ENCODE measurements around the gene KNOP1. TPM values are rescaled to one million over a fixed set of nuclear protein-coding genes. Genes with fewer than 3 reads are reported as not detected.

KNOP1 gene
- total RNA-seq, 1 experiment from 2014 or later: 70.1 TPM

DNA sequence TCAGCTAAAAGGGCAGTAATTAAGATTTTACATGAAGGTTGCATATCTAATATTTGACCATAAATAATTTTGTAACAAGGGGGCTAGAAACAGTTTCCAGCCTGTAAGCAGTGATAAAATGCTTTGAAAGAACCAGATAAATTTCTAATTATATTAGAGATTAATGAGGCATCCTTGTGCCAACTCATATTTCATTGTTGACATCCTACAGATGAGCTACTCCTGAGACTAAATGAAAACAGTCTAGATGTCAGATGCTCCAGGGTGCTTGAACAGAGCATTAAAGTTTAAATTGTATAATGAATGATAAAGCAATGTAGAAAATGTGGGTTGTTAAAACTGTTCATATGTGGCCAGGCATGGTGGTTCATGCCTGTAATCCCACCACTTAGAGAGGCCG is 23.3 kb upstream of the KNOP1 start:
- CTCF ChIA-PET: no interaction called here
- Histone ChIP-seq H3K9me3 (ENCODE audit: control insufficient read depth, insufficient read depth, low read depth, low read length) (no peaks in the 10 kb centered on the region), H3K4me1 (ENCODE audit: control insufficient read depth, insufficient read depth, low read length) (no peaks in the 10 kb centered on the region), H3K27ac (ENCODE audit: low read length) (no peak overlapping the region), H3K27me3 (ENCODE audit: control insufficient read depth, insufficient read depth, low read length) (no peaks in the 10 kb centered on the region), H3K36me3 (ENCODE audit: control insufficient read depth, insufficient read depth, low read length) (no peaks in the 10 kb centered on the region), H3K4me3 (ENCODE audit: low read depth in 2 of 2, low read length in 2 of 2) (no peak overlapping the region)
- no peak for ATAC-seq
- no TSS peak for BruUV-seq (replicated peaks)
- no peak for DNase-seq (ENCODE audit: low read depth, low spot score)
- TF ChIP-seq, protein P1, sequence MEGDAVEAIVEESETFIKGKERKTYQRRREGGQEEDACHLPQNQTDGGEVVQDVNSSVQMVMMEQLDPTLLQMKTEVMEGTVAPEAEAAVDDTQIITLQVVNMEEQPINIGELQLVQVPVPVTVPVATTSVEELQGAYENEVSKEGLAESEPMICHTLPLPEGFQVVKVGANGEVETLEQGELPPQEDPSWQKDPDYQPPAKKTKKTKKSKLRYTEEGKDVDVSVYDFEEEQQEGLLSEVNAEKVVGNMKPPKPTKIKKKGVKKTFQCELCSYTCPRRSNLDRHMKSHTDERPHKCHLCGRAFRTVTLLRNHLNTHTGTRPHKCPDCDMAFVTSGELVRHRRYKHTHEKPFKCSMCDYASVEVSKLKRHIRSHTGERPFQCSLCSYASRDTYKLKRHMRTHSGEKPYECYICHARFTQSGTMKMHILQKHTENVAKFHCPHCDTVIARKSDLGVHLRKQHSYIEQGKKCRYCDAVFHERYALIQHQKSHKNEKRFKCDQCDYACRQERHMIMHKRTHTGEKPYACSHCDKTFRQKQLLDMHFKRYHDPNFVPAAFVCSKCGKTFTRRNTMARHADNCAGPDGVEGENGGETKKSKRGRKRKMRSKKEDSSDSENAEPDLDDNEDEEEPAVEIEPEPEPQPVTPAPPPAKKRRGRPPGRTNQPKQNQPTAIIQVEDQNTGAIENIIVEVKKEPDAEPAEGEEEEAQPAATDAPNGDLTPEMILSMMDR (IDR thresholded peaks at IDR 0.05): no peak
- TF ChIP-seq TCF7L2 (IDR thresholded peaks at IDR 0.05; ENCODE audit: low read depth, low read length): no peak
- no peak for TF ChIP-seq POLR2AphosphoS5 (IDR thresholded peaks at IDR 0.05; ENCODE audit: low read depth, low read length)
- no peak for TF ChIP-seq SIN3A (IDR thresholded peaks at IDR 0.05; ENCODE audit: borderline replicate concordance, insufficient read depth, low read depth, low read length)
- TF ChIP-seq, protein P2, sequence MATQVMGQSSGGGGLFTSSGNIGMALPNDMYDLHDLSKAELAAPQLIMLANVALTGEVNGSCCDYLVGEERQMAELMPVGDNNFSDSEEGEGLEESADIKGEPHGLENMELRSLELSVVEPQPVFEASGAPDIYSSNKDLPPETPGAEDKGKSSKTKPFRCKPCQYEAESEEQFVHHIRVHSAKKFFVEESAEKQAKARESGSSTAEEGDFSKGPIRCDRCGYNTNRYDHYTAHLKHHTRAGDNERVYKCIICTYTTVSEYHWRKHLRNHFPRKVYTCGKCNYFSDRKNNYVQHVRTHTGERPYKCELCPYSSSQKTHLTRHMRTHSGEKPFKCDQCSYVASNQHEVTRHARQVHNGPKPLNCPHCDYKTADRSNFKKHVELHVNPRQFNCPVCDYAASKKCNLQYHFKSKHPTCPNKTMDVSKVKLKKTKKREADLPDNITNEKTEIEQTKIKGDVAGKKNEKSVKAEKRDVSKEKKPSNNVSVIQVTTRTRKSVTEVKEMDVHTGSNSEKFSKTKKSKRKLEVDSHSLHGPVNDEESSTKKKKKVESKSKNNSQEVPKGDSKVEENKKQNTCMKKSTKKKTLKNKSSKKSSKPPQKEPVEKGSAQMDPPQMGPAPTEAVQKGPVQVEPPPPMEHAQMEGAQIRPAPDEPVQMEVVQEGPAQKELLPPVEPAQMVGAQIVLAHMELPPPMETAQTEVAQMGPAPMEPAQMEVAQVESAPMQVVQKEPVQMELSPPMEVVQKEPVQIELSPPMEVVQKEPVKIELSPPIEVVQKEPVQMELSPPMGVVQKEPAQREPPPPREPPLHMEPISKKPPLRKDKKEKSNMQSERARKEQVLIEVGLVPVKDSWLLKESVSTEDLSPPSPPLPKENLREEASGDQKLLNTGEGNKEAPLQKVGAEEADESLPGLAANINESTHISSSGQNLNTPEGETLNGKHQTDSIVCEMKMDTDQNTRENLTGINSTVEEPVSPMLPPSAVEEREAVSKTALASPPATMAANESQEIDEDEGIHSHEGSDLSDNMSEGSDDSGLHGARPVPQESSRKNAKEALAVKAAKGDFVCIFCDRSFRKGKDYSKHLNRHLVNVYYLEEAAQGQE (IDR thresholded peaks at IDR 0.05; ENCODE audit: insufficient read depth in 1 of 2, low read depth in 2 of 2, low read length in 1 of 2): no peak
- intact Hi-C loops (cut with micrococcal nuclease; ENCODE audit: unreplicated experiment): no loop called here
- in situ Hi-C loops (cut with HindIII; ENCODE audit: low pct_unique_long_range_greater_than_20kb, low sequenced_read_pairs): no loop called here
- POLR2A ChIA-PET: interaction anchor here (0.6 kb wide), 1 partner anchor 545 kb away, joined by 7 read pairs; no protein-coding TSS in a partner anchor

DNA sequence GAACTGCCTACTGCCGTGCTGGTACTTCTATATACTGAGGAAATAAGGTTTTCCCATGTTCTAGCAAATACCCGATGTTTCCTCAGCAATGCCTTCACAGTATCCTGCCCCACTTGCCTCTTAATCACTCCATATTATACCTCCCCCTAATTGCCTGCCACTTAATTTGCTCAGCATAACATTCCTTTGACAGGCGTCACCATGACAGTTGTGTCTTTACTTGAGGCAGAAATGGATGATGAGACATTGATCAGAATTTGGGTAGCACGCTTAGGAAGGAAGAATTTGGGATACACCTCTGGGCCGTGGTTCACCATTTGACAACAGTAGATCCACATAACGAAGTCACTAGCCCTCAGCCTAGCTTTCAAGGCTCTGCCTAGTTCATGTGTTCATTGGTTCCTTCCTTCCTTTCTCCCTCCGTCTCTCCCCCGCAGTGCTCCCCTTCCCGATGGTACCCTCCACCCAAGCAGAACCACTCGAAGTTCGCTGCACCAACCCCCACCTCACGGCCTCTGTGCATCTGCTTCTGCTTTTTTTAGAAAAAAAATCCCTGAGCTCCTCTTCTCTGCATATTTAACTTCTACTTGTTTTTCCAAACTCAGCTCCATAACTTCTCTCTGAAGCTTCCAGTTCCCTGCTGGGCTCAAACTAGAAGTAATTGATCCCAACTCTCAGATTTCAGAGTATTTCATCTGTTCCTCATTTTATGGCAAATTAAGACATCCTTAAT is 19.4 kb upstream of the KNOP1 start:
- no peak for TF ChIP-seq SIN3A (IDR thresholded peaks at IDR 0.05; ENCODE audit: borderline replicate concordance, insufficient read depth, low read depth, low read length)
- POLR2A ChIA-PET: no interaction called here
- BruUV-seq (replicated peaks): no TSS peak

More for the DNA sequence above, 19.4 kb upstream of the KNOP1 start:
- Histone ChIP-seq H3K9me3 (ENCODE audit: control insufficient read depth, insufficient read depth, low read depth, low read length) (no peaks in the 10 kb centered on the region), H3K36me3 (ENCODE audit: control insufficient read depth, insufficient read depth, low read length) (no peaks in the 10 kb centered on the region), H3K4me3 (ENCODE audit: low read depth in 2 of 2, low read length in 2 of 2) (no peak overlapping the region), H3K27ac (ENCODE audit: low read length) (no peak overlapping the region), H3K4me1 (ENCODE audit: control insufficient read depth, insufficient read depth, low read length) (no peaks in the 10 kb centered on the region), H3K27me3 (ENCODE audit: control insufficient read depth, insufficient read depth, low read length) (no peaks in the 10 kb centered on the region)
- DNase-seq (ENCODE audit: low read depth, low spot score) (no peak), ATAC-seq (no peak)
- intact Hi-C loops (cut with micrococcal nuclease; ENCODE audit: unreplicated experiment) (no loop called here), in situ Hi-C loops (cut with HindIII; ENCODE audit: low pct_unique_long_range_greater_than_20kb, low sequenced_read_pairs) (no loop called here)
- CTCF ChIA-PET: interaction anchor here (0.6 kb wide), 1 partner anchor 154 kb away, joined by 3 read pairs; no protein-coding TSS in a partner anchor
